ENCODE measurements around the gene IP6K3. TPM values are rescaled to one million over a fixed set of nuclear protein-coding genes. Genes with fewer than 3 reads are reported as not detected.

The IP6K3 gene
- total RNA-seq, 1 donor from 2014 or later: 47.6 TPM

DNA sequence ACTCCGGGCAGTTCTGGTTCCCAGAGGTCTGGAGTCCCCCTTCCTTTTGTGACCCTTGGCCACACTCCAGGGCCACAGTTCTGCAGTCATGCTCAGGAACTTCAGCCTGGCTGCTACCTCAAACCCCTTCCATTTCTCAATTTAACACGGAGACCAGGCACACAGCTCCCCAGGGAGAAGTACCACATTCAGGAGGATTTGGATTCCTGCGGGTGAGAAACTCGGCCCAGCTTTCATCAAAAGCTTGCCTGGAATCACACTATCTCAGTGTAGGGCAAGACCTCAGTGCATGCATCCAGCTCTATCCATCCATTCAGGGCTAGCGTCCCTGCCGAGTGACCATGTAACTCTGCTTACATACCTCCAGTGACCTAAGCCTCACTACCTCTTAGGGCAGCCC is 16.8 kb upstream of the IP6K3 start:
- no peak for DNase-seq (ENCODE audit: missing footprints)
- intact Hi-C loops (cut with DNase I): no loop called here
- no peak for ATAC-seq

DNA sequence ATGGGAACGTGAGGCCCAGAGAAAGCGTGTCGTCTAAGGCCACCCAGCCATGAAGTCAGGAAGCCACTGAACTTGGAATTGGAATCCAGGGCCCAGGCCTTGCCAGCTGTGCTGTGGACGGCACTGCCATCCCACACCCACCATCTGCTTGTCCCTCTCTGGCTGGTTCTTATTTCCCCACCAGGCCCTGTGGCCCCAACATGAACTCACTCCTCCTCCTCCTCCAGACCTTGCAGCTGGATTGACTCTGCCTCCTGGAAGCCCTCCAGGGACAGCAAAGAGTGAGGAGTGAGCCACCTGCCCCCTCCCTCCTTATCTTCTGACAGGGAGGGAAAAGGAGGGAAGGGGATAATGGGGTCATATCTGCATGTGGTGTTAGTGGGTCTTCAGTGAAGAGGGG is 16.0 kb upstream of the IP6K3 start:
- ATAC-seq (no peak), DNase-seq (ENCODE audit: missing footprints) (no peak)
- intact Hi-C loops (cut with DNase I): loop anchor here (1.0 kb wide), 2 partner anchors 51 to 173 kb away; partner anchors contain the start of gene UQCC2

DNA sequence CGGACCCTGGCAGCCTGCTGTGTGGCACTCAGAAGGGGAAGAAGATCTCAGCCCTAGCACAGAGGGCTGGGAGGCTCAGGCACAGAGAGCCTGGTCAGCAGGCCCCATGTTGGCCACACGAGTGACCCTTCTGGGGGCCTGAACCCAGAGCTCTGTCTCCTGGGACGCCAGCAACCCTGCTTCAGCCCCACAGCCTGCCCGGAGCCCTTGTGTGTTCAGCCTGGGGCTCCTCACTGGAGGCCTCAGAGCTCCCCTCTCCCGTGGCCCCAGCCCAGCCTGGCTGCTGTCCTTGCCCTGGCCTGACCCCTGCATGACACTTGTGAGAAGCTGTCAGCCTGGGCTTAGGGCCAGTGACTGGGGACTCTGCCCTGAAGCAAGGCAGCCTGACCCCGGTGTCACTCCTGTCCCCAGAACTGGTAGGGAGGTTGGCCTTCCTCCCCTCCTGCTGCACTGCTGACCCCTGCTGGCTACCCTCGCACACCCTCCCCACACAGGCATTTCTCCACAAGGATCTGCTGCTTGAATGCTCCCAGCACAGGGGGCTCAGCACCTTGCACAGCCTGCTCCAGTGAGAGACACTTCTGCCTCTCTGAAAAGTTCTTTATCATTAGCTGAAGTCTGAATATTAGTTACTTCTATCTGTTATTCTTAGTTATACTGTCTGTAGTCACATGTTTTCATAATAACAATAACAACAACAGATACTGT is 15.4 kb upstream of the IP6K3 start:
- DNase-seq (ENCODE audit: missing footprints) (peak; percentile 91), ATAC-seq (peak; percentile 95)
- intact Hi-C loops (cut with DNase I): loop anchor here (1.0 to 2.0 kb wide), 3 partner anchors 15 to 173 kb away; partner anchors contain the start of genes IP6K3 and UQCC2

GRCh38 chr6:33761581-33761921 is 14.8 kb upstream of the IP6K3 start:
- DNase-seq (ENCODE audit: missing footprints) (no peak), ATAC-seq (peak; percentile 18)
- intact Hi-C loops (cut with DNase I): loop anchor here (2.0 kb wide), 1 partner anchor 15 kb away; the partner anchor contains the start of gene IP6K3

- ATAC-seq: no peak
- no peak for DNase-seq (ENCODE audit: missing footprints)
- intact Hi-C loops (cut with DNase I): loop anchor here (2.0 kb wide), 1 partner anchor 13 kb away; the partner anchor contains the start of gene IP6K3
Observed at GRCh38 chr6:33759887-33760629, 13.4 kb upstream of the IP6K3 start.

DNA sequence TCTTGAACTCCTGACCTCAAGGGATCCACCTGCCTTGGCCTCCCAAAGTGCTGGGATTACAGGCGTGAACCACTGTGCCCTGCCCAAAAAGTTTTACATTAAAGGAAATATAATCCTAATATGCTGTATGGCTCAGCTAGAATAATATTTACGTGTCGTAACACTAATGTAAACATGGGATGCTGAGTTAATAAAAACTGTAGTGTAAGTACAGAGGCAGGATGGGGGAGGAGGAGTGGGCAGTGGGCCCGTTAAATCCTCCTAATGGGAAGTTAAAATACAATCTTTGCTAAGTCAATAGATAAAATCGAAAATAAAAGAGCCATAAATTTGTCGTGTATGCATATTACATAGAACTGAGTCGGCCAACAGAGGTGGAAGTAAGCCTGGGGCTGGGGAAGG is 12.1 kb upstream of the IP6K3 start:
- DNase-seq (ENCODE audit: missing footprints) (no peak), ATAC-seq (no peak)
- intact Hi-C loops (cut with DNase I): no loop called here

DNA sequence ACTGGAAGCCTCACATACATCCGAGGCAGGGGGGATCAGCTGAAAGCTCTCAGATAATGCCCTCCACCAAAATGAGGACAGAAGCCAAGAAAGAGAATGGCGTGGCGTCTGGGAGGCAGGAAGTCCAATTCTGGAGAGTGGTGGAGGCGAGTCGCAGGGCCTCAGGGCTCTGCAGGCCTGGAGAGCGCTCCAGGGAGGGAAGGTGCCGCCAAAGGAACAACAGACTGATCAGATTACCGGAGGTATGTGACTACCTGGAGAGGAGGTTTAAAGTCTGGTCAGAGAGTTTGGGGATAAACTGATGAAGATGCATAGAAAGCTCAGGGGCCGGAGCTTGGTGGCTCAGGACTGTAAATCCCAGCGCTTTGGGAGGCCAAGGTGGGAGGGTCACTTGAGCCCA is 11.2 kb upstream of the IP6K3 start:
- DNase-seq (ENCODE audit: missing footprints): no peak
- intact Hi-C loops (cut with DNase I): no loop called here
- no peak for ATAC-seq

DNA sequence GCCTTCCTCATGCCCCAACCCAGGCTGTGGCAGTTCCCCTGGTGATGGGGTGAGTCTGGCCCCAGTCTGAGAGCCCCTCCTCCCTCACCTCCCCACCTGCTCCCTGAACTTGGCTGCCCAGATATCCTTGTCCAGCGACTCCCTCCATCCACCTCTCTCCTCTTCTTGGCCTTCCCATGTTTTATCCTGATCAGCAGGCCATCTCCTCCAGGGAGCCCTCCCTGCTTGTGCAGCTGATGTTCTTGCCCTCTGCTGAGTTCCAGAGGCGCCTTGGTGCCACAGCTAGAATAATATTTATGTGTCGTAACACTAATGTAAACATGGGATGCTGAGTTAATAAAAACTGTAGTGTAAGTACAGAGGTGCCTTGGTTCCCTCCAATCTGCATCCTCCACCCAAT is 10.4 kb upstream of the IP6K3 start:
- intact Hi-C loops (cut with DNase I): no loop called here
- ATAC-seq (no peak), DNase-seq (ENCODE audit: missing footprints) (no peak)

GRCh38 chr6:33756211-33756954 is 9.7 kb upstream of the IP6K3 start:
- intact Hi-C loops (cut with DNase I): no loop called here
- ATAC-seq: no peak
- DNase-seq (ENCODE audit: missing footprints): no peak

GRCh38 chr6:33755070-33755869 is 8.6 kb upstream of the IP6K3 start:
- intact Hi-C loops (cut with DNase I): no loop called here
- no peak for ATAC-seq
- DNase-seq (ENCODE audit: missing footprints): no peak

- DNase-seq (ENCODE audit: missing footprints) (no peak), ATAC-seq (no peak)
- intact Hi-C loops (cut with DNase I): no loop called here
Observed at GRCh38 chr6:33754222-33754621, 7.5 kb upstream of the IP6K3 start.

DNA sequence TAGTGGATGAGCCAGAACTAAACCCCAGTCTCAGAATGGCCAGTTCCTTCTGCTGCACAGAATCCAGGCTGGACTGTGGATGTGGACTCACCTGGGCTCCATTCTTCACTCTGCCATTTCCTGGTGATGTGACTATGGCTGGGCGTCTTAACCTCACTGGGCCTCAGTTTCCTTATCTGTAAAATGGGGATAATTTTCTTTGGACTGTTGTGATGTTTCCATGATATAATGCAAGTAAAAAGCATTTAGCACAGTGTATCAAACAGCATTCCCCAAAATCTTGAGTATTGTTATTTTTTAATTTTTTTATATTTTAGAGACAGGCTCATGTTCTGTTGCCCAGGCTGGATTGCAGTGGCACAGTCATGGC is 5.9 kb upstream of the IP6K3 start:
- ATAC-seq (no peak), DNase-seq (ENCODE audit: missing footprints) (no peak)
- intact Hi-C loops (cut with DNase I): no loop called here

GRCh38 chr6:33751771-33752645 is 5.3 kb upstream of the IP6K3 start:
- ATAC-seq (no peak), DNase-seq (ENCODE audit: missing footprints) (no peak)
- intact Hi-C loops (cut with DNase I): no loop called here

GRCh38 chr6:33750244-33750991 is 3.7 kb upstream of the IP6K3 start:
- DNase-seq (ENCODE audit: missing footprints): no peak
- intact Hi-C loops (cut with DNase I): no loop called here
- ATAC-seq: no peak

GRCh38 chr6:33749401-33749800 is 2.7 kb upstream of the IP6K3 start:
- intact Hi-C loops (cut with DNase I): no loop called here
- no peak for ATAC-seq
- no peak for DNase-seq (ENCODE audit: missing footprints)

DNA sequence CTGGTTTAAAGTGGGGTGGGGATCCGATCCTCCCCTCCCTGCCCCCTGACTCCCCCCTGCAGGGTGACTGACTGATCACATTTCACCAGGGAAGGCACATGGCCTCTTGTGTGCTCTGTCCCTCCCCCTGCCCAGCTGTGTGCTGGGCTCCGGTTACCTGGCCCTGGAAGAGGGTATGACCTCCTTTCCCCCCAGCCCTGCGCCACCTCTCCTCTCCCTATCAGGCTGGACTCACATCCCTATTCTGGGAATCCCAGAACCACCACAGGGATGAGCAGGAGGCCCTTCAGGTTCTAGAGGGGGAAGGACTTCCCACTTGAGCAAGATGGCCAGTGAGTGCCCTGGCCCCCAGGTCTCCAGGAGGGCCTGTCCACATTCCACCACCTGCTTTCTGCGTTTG is 2.1 kb upstream of the IP6K3 start:
- no peak for DNase-seq (ENCODE audit: missing footprints)
- ATAC-seq: no peak
- intact Hi-C loops (cut with DNase I): no loop called here

DNA sequence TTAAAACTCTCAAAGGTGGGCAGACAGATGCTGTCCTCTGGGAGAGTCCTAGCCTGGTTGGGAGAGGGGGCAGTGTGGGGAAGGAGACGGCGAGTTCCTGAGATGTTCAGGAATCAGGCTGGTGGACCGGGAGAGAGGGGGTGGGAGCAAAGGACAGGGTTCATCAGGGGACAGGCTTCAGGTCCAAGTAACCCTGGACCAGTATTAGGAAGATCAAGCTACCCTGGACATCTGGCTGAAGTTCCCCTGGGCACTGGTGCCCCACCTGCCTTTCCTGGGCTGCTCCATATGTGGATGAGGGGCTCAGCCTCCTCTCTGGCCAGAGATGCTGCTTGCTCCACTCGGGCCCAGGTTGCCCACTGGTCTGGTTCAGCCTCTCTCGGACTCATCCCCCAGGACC is 1.1 kb upstream of the IP6K3 start:
- intact Hi-C loops (cut with DNase I): loop anchor here (2.0 kb wide), 1 partner anchor 13 kb away; no protein-coding TSS in a partner anchor
- DNase-seq (ENCODE audit: missing footprints) (no peak), ATAC-seq (no peak)

Data from Right ventricle myocardium inferior (tissue), 1 donor.